ENCODE results near the gene ITCH.
"Not testable (repeated sequence)": the region's sequence is repeated elsewhere in the genome, so short reads cannot be mapped to it uniquely, and the experiment has no call there.

Gene ITCH

DNA sequence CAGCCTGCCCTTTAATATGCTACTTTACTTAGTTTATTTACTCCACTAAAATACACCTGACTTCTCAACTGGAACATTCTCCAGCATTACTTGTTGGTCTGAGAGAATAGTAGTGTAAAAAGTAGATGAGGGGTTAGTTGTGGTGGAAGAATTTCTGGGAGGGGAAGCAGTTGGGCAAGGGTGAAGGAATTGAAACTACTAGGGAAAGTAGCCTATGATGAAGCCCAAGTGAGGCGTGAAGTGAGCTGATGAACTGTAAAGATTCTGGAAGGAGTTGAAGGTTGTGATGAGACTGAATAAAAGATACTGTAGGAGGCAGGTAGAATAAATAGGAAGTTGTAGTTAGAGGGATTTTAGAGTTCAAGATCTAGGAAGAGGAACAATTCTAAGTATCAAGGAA lies 72.5 kb downstream of the ITCH start:
- H3K4me3 ChIP-seq (ENCODE audit: low read depth, low read length) = no peak overlapping the region
- DNase-seq (ENCODE audit: low read depth) = no peak
- TF ChIP-seq, protein P1, sequence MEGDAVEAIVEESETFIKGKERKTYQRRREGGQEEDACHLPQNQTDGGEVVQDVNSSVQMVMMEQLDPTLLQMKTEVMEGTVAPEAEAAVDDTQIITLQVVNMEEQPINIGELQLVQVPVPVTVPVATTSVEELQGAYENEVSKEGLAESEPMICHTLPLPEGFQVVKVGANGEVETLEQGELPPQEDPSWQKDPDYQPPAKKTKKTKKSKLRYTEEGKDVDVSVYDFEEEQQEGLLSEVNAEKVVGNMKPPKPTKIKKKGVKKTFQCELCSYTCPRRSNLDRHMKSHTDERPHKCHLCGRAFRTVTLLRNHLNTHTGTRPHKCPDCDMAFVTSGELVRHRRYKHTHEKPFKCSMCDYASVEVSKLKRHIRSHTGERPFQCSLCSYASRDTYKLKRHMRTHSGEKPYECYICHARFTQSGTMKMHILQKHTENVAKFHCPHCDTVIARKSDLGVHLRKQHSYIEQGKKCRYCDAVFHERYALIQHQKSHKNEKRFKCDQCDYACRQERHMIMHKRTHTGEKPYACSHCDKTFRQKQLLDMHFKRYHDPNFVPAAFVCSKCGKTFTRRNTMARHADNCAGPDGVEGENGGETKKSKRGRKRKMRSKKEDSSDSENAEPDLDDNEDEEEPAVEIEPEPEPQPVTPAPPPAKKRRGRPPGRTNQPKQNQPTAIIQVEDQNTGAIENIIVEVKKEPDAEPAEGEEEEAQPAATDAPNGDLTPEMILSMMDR (IDR thresholded peaks at IDR 0.05; ENCODE audit: insufficient read depth, low read depth, low read length, missing control alignments) = no peak

DNA sequence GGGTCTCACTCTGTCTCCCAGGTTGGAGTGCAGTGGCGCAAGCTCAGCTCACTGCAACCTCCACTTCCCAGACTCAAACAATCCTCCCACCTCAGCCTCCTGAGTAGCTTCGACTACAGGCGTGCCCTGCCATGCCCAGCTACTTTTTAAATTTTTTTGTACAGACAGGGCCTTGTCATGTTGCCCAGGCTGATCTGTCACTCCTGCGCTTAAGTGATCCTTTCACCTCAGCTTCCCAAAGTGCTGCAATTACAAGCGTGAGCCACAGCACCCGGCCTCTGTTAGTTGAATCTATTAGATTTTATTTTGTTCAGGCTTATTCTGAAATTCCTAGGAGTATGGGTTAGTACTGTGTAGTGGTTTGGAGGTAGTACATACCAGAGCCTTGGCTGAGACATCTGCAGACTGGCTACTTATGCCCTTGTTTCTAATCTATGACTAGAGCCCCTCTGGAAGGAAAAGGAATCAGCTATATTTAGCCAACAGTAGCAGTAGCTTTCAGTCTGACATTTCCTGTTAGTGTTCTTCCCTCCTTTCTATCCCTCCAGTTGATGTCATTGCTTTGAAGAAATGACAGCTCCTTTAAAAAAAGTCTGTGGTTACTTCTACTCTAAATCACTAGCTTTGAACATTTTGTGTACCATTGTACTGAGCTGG lies 74.4 kb downstream of the ITCH start:
- no peak overlapping the region for H3K4me3 ChIP-seq (ENCODE audit: low read depth, low read length)
- TF ChIP-seq, protein P1 (IDR thresholded peaks at IDR 0.05; ENCODE audit: insufficient read depth, low read depth, low read length, missing control alignments) = no peak
- DNase-seq (ENCODE audit: low read depth) = no peak

DNA sequence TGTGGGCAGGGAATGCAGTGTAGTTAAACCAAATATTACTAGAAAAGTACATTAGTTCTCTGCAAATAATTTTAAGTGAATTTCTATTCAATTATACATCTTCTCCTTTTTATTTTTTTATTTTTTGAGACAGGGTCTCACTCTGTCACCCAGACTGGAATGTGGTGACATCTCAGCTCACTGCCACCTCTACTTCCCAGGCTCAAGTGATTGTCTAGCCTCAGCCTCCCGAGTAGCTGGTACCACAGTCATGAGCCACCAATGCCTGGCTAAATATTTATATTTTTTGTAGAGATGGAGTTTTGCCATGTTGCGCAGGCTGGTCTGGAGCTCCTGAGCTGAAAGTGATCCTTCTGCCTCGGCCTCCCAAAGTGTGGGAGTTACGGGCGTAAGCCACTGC lies 76.1 kb downstream of the ITCH start:
- H3K4me3 ChIP-seq (ENCODE audit: low read depth, low read length) = no peak overlapping the region
- TF ChIP-seq, protein P1 (IDR thresholded peaks at IDR 0.05; ENCODE audit: insufficient read depth, low read depth, low read length, missing control alignments) = no peak
- DNase-seq (ENCODE audit: low read depth) = no peak

DNA sequence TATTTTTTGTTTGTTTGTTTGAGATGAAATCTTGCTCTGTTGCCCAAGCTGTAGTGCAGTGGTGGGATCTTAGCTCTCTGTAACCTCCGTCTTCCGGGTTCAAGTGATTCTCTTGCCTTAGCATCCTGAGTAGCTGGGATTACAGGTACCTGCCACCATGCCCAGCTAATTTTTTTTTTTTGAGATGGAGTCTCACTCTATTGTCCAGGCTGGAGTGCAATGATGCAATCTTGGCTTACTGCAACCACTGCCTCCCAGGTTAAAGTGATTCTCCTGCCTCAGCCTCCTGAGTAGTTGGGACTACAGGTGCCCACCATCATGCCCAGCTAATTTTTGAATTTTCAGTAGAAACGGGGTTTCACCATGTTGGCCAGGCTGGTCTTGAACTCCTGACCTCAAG lies 78.3 kb downstream of the ITCH start:
- H3K4me3 ChIP-seq (ENCODE audit: low read depth, low read length); DNase-seq (ENCODE audit: low read depth): not testable (repeated sequence)

DNA sequence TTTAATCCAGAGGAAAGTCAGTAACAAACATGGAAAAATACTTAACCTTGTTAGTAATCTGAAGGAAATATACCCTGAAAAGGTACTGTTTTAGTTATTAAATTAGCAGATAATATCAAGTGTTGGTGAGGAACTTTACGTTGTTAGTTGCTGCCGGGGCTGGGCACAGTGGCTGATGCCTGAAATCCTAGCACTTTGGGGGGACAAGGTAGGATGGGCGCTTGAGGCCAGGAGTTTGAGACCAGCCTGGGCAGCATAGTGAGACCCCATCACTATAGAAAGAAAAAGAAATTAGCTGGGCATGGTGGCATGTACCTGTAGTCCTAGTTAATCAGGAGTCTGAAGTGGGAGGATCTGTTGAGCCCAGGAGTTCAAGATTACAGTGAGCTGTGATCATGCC lies 80.5 kb downstream of the ITCH start:
- no peak overlapping the region for H3K4me3 ChIP-seq (ENCODE audit: low read depth, low read length)
- DNase-seq (ENCODE audit: low read depth) = no peak
- TF ChIP-seq, protein P1 (IDR thresholded peaks at IDR 0.05; ENCODE audit: insufficient read depth, low read depth, low read length, missing control alignments) = no peak

DNA sequence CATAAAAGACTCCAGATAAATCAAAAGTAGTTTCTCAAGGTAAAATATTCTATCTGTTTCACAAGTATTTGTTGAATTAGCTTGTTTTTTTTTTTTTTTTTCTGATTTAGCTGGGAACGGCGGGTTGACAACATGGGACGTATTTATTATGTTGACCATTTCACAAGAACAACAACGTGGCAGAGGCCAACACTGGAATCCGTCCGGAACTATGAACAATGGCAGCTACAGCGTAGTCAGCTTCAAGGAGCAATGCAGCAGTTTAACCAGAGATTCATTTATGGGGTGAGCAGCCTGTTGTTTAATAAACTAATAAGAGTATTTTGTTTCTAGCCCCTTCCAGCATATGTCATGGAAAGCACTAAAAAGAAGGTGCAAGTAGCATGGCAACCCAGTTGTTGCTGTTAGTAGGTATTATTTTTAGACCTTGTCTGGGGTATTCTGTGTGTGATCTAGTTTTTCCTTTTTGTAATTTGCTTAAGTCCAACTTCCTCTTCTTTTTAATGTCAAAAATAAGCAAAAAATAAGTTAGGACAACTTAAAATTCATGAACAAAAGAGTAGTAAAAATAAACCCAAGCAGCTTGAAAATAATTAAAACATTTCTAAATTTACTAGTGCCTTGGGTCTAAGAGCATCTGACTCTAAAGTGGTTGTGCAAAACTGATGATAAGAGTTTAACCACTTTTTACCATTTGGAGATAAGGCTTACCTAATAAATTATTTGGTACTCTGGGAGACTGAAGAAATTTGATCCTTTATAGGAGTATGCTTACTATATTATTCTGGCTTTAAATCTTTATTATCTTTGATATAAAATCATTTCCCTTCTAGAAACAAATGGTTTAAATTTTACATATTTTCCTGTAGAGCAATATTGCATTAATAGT lies 82.3 kb downstream of the ITCH start:
- no peak overlapping the region for H3K4me3 ChIP-seq (ENCODE audit: low read depth, low read length)
- TF ChIP-seq, protein P1 (IDR thresholded peaks at IDR 0.05; ENCODE audit: insufficient read depth, low read depth, low read length, missing control alignments) = no peak
- no peak for DNase-seq (ENCODE audit: low read depth)

DNA sequence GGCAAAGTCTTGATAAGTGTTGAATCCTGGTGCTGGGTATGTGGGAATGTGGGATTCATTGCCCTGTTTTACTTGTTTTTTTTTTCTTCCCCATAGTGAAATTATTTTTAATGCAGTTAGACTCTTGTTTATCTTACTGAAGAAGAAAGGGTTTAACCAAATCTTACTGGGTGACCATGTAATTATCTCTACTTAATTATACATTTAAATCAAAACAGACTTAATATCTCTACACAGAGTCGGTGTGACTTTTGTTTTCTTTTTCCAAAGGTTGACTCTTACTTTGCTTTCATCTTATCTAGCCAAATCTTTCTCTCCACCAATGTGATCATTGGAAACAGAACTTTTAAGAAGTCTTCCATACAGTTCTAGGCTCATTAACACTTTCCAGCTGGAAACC lies 85.4 kb downstream of the ITCH start:
- TF ChIP-seq, protein P1 (IDR thresholded peaks at IDR 0.05; ENCODE audit: insufficient read depth, low read depth, low read length, missing control alignments) = no peak
- no peak overlapping the region for H3K4me3 ChIP-seq (ENCODE audit: low read depth, low read length)
- no peak for DNase-seq (ENCODE audit: low read depth)

All from GM12865 (cell line).